ENCODE data around the gene ASPRV1.
"Not testable (repeated sequence)": the region's sequence is repeated elsewhere in the genome, so short reads cannot be mapped to it uniquely, and the experiment has no call there.

ASPRV1 gene

DNA sequence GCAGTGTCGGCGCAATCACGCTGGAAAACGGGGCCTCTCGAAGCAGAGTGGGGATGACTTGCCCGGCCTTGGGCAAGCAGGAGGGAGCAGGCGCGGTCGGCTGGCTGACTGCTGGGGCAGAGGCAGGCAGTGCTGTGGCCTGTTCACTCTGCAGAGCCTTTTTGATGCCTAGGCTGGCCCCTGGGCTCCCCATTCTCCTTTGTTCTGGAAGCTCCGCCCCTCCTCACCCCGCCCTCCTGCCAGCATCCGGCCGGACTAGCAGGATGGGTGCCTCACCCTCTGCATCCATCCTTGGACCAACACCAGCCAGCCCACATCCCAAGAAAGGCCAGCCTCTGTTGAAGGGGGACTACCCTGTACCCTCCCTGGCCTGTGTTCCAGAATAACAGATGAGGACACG lies at the start of gene ASPRV1:
ASPRV1 (minus strand) TSS at position 136 of the 400 bp plus-strand sequence. CDS start 195 bp downstream, outside the sequence.
- no peak for DNase-seq (ENCODE audit: low spot score)

DNA sequence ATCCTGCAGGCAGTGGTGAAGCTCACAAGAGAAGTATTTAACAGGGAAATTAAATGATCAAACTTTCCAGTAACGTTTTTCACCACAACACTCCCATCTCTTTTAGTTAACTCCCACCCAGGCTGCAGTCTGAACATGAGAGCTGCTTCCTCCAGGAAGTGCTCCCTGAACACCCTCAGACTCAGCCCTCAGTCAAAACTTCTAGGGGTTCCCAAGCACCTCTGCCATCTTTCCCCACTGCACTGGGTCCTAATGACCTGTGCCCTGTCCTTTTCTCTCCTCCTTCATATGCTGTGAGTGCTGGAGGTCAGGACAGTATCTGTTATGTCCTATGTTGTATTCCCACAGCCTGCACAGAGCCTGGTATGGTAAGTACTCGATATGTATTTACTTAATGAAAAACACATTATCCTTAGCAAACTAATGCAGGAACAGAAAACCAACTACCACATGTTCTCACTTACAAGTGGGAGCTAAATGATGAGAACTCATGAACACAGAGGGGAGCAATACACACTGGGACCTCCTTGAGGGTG lies 49.2 kb upstream of the ASPRV1 start:
- no peak for DNase-seq (ENCODE audit: low spot score)

DNA sequence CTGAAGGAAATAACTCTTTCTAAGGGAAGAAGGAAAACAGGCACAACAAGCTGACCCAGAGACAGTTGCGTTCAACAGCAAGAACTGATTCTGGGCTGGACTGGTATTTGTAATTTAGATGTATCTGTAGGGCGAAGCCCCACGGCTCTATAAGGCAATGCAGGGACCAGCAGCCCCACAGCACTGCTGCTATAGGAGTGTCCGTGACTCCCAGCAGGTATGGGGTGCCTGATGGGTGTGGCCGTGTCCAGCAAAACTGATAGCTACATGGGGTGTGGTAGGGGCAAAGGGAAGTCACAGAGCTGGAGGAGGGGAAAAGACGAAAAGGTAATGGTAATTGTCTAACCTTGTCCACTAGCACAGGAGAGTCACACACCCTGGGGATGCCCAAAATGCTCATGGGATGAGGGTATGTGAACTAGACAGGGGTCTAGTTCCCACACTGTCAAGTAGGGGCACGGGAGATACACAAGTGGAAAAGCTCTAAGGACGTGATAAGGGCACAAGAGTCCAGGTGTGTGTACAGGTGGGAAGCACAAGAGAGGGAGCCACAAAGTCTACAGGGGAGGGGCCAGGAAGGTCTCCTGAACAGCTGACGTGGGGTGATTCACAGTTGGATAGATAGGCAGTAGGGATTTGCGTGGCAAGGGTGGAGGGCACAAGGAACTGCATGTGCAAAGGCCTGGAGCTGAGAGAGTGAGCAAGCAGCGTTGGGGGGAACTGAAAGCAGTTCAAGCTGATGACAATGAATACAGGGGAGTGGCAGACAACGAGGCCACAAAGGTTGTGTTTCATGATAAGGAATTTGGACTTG lies 48.5 kb upstream of the ASPRV1 start:
- DNase-seq (ENCODE audit: low spot score): no peak

DNA sequence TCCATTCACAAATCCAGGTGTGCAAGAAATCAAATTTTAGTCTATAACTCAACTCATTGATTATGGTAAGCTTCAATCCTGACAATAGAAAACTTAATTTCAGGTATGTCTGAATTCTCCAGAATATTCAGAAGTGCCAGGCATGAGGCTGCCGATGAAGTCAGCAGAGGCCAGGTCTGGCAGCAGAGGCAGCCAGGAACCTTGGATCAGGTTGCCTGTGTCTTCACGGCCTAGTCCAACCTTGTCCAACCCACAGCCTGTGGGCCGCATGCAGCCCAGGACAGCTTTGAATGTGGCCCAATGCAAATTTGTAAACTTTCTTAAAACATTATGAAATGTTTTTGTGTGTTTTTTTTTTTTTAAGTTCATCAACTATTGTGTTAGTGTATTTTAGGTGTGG lies 46.9 kb upstream of the ASPRV1 start:
- DNase-seq (ENCODE audit: low spot score): no peak

DNA sequence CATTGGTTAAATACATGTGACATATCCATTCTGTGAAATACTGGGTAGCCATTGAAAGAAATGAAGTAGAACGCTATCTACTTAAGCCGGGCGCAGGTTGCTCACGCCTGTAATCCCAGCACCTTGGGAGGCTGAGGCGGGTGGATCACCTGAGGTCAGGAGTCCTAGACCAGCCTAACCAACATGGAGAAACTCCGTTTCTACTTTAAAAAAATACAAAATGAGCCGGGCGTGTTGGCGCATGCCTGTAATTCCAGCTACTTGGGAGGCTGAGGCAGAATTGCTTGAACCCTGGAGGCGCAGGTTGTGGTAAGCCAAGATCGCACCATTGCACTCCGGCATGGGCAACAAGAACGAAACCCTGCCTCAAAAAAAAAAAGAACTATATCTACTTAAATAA lies 45.7 kb upstream of the ASPRV1 start:
- no peak for DNase-seq (ENCODE audit: low spot score)

DNA sequence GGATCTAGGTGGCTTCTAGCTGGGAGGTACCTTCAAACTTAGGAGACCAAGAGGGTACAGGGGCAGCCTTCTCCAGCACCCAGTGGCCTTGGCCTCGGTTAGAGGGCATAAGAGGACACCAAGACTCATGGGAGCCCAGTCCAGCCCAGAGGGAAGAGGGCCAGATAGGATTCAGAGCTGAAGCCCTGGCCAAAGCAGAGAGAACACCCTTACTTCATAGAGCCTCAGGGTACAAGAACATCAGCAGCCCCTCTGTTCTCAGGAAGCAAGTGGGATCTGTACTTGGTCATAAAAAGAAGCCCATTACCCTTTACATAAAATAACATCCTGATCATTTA lies 45.0 kb upstream of the ASPRV1 start:
- no peak for DNase-seq (ENCODE audit: low spot score)

DNA sequence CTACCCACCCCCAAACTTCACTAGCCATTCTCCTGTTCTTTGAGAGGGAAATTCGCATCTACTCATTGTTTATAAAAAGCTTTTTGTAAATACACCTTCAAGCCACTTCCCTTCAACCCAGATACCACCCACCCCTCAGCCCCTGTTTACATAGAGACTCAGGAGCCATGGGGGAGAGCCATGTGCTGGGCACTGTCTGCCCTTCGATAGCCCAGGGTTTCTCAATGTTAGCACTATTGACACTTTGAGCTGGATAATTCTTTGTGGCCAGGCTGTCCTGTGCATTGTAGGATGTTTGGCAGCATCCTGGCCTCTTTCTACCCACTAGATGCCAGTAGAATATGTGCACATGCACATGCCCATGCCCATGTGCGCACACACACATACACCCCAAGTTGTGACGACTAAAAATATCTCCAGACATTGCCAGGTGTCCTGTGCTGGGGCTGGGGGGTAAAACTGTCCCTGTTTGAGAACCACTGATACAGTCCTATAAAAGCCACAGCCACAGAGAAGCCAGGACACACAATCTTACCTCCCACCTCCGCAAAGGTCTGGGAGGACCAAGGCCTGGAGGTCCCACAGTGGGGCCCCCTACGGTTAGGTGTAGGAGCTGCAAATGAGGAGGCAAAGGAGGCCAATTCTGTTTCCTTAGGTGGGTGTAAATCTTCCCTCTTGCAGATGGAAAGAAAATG lies 44.5 kb upstream of the ASPRV1 start:
- DNase-seq (ENCODE audit: low spot score): no peak

DNA sequence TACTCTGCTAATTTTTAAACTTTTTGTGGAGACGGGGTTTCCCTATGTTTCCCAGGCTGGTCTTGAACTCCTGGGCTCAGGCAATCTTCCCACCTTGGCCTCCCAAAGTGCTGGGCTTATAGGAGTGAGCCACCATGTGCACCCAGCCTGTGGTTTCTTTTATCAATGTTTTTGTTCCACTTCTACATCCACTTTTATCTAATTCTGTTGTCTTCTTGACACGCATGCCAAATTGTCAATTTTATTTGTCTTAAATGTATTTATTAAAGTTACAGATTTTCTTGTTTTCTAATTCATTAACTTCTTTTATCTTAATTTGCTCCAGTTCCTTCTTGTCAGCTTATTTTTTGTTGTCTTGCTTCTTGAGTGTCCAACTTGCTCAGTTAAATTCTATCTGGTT lies 43.8 kb upstream of the ASPRV1 start:
- DNase-seq (ENCODE audit: low spot score): no peak

DNA sequence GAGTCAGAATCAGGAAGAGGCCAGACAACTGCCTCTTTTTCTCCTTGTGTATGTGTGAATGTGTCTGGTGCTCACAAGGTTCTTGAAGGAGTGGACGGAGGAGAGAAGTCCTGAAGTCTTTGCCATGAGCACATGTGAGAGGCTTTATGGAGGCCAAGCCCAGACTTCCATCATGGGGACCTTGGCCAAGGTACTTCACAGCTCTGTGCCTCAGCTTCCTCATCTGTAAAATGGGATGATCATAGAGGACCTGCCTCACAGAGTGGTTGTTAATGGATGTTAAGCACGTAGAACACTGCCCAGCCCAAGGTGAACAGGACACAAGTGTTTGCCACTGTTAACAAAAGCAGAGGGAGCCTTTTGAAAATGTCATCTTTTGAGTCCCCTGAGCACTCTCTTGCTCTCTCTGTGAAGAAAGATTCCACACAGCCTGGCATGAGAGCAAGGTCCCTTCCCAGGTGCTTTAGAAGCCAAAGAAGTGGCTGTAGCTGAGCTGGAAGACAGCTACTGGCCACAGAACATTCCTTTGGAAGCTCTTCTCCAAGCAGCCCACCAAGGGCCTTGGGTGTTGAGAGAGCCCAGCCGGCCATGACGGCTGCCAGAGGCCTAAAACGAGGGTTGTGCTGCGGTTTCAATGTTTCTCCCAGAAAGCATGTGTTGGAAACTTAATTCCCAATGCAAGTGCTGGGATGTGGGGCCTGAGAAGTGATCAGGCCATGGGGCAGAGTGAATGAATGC lies 41.8 kb upstream of the ASPRV1 start:
- no peak for DNase-seq (ENCODE audit: low spot score)

DNA sequence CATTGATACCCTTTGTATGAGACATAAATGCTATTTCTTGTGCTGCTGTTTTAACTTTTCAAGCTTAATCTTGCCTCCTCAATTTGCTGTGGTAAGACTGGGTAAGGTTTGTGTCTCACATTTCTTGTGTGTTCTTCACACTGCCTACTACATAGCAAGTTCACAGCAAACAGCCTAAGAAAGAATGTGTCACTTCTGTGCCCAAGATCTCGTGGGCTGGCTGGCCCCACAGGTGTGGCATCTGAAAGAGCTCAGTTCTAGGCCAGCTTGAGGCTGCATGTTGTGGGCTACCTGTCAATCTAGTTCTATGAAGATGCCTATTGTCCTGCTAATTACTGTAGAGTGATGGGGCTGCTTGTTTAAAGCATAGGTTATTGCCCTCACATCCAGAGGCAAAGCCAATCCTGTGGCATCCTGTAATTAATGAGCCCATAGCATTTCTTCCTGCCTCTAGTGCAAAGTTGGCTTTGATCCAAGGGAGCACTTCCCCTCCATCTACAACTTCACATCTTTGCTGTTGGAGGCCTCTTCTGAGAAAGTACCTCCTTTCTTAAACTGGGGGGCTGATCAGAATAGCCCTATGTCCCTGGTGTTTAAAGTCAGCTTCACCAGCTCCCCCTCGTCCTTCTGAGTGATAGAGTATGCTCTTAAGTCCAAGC lies 40.9 kb upstream of the ASPRV1 start:
- DNase-seq (ENCODE audit: low spot score): no peak

DNA sequence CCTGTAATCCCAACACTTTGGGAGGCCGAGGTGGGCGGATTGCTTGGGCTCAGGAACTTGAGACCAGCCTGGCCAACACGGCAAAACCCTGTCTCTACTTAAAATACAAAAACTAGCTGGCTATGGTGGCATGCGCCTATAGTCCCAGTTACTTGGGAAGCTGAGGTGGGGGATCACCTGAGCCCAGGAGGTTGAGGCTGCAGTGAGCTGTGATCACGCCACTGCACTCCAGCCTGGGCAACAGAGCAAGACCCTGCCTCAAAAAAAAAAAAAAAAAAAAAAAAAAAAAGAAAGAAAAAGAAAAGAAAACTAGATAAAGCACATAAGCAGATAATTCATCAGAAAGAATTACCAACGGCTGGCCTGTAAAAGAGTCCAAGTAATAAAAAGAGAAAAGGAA lies 39.1 kb upstream of the ASPRV1 start:
- DNase-seq (ENCODE audit: low spot score): not testable (repeated sequence)

DNA sequence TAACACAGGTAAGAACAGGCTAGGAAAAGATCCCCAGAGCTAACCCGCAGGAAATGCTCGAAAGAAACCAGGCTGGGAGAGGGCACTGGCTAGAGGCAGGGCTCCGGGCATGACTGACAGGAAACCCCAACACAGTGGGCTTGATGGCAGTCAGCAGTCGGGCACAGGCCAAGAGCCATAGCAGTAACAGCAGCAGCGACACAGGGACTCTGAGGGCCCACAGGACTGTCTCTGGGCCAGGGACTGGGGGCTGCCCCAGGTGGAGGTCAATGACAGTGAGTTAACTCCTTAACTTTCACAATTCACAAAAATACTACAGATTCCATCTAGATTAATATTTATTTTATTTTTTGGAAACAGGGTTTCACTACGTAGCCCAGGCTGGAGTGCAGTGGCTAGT lies 37.3 kb upstream of the ASPRV1 start:
- no peak for DNase-seq (ENCODE audit: low spot score)

DNA sequence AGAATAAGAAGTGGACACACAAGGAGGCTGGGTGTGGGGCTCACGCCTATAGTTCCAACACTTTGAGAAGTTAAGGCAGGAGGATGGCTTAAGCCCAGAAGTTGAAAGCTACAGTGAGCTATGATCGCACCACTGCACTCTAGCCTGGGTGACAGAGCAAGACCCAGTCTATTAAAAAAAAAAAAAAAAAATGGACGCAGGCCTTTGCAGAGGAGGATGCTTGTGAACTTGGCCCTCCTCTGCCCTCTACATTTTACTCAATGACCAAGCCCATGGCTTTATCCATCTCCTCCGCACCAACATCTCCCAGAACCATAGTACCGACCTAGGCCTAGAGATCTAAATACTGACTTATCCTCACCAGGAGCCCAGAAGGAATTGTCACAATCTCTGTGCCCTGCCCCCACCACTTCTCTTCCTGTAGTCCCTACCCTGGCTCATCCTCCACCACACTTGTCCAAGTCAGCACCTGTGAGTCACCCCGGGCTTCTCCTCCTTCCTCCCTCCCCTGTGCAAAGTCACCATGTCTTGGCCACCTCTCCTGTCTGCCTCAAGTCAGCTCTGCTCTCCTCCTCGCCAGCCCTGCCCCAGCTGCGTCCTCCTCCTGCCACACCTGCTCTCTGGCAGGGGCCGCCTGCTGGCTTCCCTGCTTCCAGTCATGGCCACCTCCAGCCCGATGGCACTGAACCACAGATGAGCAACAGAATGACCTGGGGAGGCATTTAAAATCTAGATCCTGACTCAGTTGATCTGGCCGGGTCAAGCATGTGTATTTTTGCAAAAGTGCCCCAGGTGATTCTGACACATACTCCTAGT lies 35.8 kb upstream of the ASPRV1 start:
- DNase-seq (ENCODE audit: low spot score): peak; percentile 77

DNA sequence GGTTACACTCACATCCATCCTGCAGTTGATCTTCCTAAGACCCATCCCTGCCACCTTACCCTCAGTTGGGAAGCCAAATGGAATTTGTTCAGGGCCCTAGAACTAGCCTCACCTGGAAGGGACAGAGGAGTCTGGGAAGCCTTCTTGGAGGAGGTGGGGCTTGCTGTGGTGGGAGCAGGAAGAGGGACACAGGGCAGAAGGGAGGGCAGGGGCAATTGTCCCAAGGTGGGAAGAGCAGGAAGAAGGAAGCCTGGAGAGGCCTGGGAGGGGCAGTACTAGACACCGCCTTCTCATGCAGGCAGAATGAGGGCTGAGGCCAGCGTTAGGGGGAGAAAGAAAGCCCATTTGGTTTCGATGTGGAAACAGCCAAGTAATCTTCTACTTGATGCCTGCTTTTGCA lies 34.1 kb upstream of the ASPRV1 start:
- no peak for DNase-seq (ENCODE audit: low spot score)

DNA sequence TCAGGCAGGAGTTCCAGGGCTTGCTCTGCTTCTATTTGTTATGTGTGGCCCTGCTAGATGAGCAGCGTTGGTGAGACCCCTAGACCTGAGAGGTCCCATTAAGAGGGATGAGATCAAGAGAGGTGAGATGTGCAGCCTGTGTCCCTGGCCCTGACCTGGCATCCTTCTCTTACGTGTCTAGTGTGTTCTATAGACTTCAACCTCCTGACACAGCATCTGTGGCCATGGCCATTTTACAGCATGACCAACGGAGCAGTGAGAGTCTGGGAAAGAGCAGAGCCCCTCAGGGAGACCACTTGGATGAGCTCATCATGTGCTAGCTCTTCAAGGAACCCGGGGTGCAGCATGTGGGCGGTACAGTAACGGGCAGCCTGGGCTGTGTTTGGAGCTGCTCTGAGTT lies 32.7 kb upstream of the ASPRV1 start:
- no peak for DNase-seq (ENCODE audit: low spot score)

DNA sequence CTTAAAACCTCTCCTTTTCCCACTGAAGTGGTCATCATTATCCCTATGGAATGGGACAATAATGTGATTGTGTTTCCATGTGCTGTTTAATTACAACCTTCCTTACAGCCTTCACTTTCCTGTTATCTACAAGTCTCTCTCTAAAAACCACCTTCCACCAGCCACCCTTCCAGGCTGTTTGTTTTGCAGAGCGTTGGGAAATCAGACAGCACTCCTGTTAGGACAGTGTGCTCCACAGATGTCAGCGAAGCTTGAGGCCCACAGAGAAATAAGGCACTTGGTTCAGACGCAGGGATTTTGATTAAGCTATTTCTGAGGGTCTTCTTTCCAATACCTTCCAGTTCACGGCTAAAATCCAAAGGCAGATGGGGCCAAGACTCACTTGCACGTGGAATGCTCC lies 32.3 kb upstream of the ASPRV1 start:
- no peak for DNase-seq (ENCODE audit: low spot score)

DNA sequence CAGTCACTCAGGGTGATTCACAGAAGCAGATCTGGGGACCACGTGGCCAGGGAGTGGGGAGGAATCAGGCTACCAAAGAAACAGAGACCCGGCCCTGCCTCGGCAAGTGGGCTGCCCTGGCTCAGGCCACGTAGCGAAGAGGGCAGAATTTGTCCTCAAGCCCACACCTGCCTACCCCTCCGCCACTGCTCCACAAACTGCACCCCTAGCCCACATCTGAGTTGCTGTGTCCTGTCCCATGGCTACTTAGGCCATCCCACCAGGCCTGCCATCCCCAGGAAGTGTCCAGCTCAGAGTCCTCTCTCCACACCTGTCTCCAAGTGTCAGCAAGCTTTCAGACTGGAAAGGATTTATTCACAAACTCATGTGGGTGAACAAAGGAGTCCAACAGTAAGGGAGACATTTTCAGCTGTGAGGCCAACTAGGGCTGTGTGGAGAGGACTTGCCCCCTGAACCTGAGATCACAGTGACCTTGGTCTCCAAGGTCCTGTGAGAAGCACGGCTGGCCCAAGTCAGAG lies 31.7 kb upstream of the ASPRV1 start:
- no peak for DNase-seq (ENCODE audit: low spot score)

DNA sequence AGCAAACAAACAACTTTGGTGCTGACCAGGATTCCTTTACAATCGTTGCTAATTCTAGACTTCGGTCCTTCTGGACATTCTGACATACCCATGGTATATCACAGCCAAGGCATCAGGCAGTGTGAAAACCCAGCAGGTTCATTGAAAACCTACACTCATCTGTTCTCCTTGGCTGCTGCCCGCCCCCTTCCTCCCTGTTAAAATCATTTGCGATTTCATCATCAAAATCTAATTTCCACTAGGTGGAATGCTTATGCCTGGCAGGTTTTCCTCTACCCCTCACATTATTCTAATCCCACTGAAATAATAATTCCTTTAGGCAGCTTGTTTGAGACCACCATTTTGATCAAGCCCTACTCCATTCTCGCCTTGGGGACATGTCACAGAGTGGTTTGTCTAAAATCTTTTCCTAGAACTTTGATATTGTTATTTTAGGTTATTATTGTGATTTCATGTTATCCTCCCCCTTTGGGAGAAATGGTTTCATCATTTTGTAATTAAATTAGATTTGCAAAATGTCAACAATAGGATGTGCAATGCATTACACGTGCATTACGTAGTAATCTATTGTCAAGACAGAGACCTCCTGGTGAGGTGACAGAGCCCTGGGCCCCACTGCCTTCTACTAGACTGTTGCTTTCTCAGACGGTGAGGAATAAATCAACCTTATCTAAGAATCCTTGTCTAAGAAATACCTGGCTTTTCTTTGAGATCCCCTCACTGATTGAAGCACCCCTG lies 31.0 kb upstream of the ASPRV1 start:
- no peak for DNase-seq (ENCODE audit: low spot score)

DNA sequence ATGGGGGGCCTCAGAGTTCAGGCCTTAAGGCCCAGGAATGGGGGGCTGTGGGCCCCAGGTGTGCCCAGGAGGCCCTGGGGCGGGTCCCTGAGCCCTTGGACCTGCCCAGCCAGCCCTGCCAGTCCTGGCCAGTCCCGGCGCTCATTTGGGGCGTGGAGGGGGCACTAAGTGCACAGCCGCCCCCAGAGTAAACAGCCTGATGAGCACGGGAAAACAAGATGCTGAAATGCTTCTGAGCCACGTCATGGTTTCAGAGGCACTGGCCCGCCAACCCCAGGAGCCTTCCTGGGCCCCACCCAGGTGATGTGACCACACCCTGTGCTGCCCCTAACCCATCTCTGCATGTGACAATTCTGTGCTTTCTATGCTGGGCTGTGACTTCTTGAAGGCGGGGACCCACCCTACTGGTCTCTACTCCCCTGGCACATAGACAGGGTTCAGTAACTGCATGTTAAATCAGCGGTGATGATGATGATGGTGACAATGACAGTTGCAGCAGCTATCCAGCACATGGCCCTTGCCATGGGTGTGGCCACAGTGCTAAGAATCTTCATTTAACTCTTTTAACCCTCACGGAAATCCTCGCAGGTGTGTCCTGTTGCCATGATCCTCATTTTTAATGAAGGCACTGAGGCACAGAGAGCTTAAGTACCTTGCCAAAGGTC lies 28.1 kb upstream of the ASPRV1 start:
- DNase-seq (ENCODE audit: low spot score): no peak

DNA sequence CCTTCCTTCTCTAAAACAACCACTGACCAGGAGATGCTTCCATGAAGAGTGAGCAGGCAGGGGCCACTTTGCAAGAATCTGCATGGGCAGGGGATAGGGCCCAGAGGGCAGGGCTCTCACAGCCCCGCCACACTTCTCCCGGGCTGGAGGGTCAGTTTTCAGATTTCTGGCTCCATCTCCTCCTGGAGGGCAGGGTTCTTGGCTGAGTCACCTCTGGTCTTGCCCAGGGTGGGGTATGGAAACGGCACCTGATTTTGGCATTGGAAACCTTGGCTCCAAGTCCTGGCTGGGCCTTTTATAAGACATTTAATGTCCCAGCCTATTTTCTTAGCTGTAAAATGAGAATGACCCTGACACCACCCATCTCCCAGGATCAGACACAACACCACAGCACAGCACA lies 27.6 kb upstream of the ASPRV1 start:
- no peak for DNase-seq (ENCODE audit: low spot score)
